Neural progenitor cell (in vitro differentiated cells): ENCODE measurements around the gene GSK3A. TPM values are rescaled to one million over a fixed set of nuclear protein-coding genes. Genes with fewer than 3 reads are reported as not detected.

Experiments used
- DNase-seq: peaks from one replicate; pipeline ENCODE4 v3.0.0-alpha.2; 2016; ENCODE audit warnings: low spot score
- H2AFZ ChIP-seq: fragments of 200-600 bp; sonication (generic); replicated peaks from 2 replicates; pipeline ENCODE4 v1.6.1; 2016; ENCODE audit warnings: antibody characterized with exemption
- H3F3A ChIP-seq: fragments of 200-600 bp; sonication (generic); 2 replicates; pipeline ENCODE4 v1.6.1; 2016; ENCODE audit warnings: antibody characterized with exemption, low read depth
- H3K27ac ChIP-seq: fragments of 200-600 bp; sonication (generic); 2 replicates; pipeline ENCODE4 v1.5.1; 2016; ENCODE audit warnings: mild to moderate bottlenecking
- H3K27me3 ChIP-seq: fragments of 200-600 bp; sonication (generic); 2 replicates; pipeline ENCODE4 v1.6.1; 2016; ENCODE audit warnings: mild to moderate bottlenecking, moderate library complexity
- H3K36me3 ChIP-seq: fragments of 200-600 bp; sonication (generic); 2 replicates; pipeline ENCODE4 v1.5.1; 2016
- H3K4me1 ChIP-seq: fragments of 200-600 bp; sonication (generic); 2 replicates; pipeline ENCODE4 v1.6.1; 2016; ENCODE audit warnings: mixed run types
- H3K4me2 ChIP-seq: fragments of 200-600 bp; sonication (generic); 2 replicates; pipeline ENCODE4 v1.6.1; 2016
- H3K4me3 ChIP-seq: fragments of 200-600 bp; sonication (generic); 2 replicates; pipeline ENCODE4 v1.5.1; 2016
- H3K79me2 ChIP-seq: fragments of 200-600 bp; sonication (generic); 2 replicates; pipeline ENCODE4 v1.6.1; 2016; ENCODE audit warnings: low read depth
- H3K9ac ChIP-seq: fragments of 200-600 bp; sonication (generic); 2 replicates; pipeline ENCODE4 v1.6.1; 2016
- H3K9me3 ChIP-seq: fragments of 200-600 bp; sonication (generic); 2 replicates; pipeline ENCODE4 v1.5.1; 2016; ENCODE audit warnings: low read depth
- H4K20me1 ChIP-seq: fragments of 200-600 bp; sonication (generic); 2 replicates; pipeline ENCODE4 v1.6.1; 2016; ENCODE audit warnings: low read depth
- H3K27ac Mint-ChIP-seq: 3 replicates; pipeline ENCODE4 v1.8.0; 2021; ENCODE audit warnings: mixed read lengths
- H3K27me3 Mint-ChIP-seq: 2 replicates; pipeline ENCODE4 v1.8.0; 2022; ENCODE audit warnings: low read depth, mild to moderate bottlenecking, inconsistent platforms, moderate library complexity, mixed read lengths; ENCODE audit not compliant: insufficient read depth
- H3K36me3 Mint-ChIP-seq: 3 replicates; pipeline ENCODE4 v1.8.0; 2021; ENCODE audit warnings: mixed read lengths
- H3K4me1 Mint-ChIP-seq: 3 replicates; pipeline ENCODE4 v1.8.0; 2021; ENCODE audit warnings: mixed read lengths
- H3K4me3 Mint-ChIP-seq: 3 replicates; pipeline ENCODE4 v1.8.0; 2021; ENCODE audit warnings: mild to moderate bottlenecking, moderate library complexity, mixed read lengths
- H3K9me3 Mint-ChIP-seq: 3 replicates; pipeline ENCODE4 v1.8.0; 2020; ENCODE audit warnings: mixed read lengths
- CTCF ChIP-seq: fragments of 200-600 bp; sonication (generic); IDR thresholded peaks from 2 replicates; pipeline ENCODE4 v1.5.1; 2017; ENCODE audit warnings: antibody characterized with exemption, mild to moderate bottlenecking
- EZH2 ChIP-seq: fragments of 200-600 bp; sonication (generic); IDR thresholded peaks from 2 replicates; pipeline ENCODE4 v1.6.1; 2017; ENCODE audit warnings: antibody characterized with exemption, mild to moderate bottlenecking, moderate library complexity
- EZH2phosphoT487 ChIP-seq: fragments of 200-600 bp; sonication (generic); IDR thresholded peaks from 2 replicates; pipeline ENCODE4 v1.6.1; 2017; ENCODE audit warnings: antibody characterized with exemption
- total RNA-seq: library from RNA; depleted of rRNA; stranded (reverse); fragments of >200 nt; gene quantifications from 2 replicates; pipeline ENCODE4 v1.2.3, GENCODE V29; 2015; ENCODE audit warnings: low replicate concordance

The GSK3A gene
- total RNA-seq, 1 donor from 2014 or later: 22.5 TPM

- Histone ChIP-seq H3K79me2 (peaks cover 31% of the 10 kb centered on the region), H3K27me3 (no peaks in the 10 kb centered on the region), H3K9ac (no peak overlapping the region), H3K4me3 (no peak overlapping the region), H2AFZ (no peak overlapping the region), H3K9me3 (no peaks in the 10 kb centered on the region), H3F3A (peaks cover 9% of the 10 kb centered on the region), H3K27ac (no peak overlapping the region), H3K4me2 (no peak overlapping the region), H3K4me1 (peaks cover 7% of the 10 kb centered on the region), H3K36me3 (no peaks in the 10 kb centered on the region), H4K20me1 (peaks cover 32% of the 10 kb centered on the region)
- TF ChIP-seq EZH2phosphoT487: no peak
- no peak for TF ChIP-seq CTCF
- no peak for TF ChIP-seq EZH2
- H3K4me3 Mint-ChIP-seq: no peak overlapping the region
- no peak overlapping the region for H3K27ac Mint-ChIP-seq
- H3K36me3 Mint-ChIP-seq: peaks cover 30% of the 10 kb centered on the region
- no peaks in the 10 kb centered on the region for H3K9me3 Mint-ChIP-seq
- H3K27me3 Mint-ChIP-seq: peaks cover 3% of the 10 kb centered on the region
- H3K4me1 Mint-ChIP-seq: peaks cover 14% of the 10 kb centered on the region
- no peak for DNase-seq
Observed at GRCh38 chr19:42224940-42225717, 17.3 kb downstream of the GSK3A start.

- peaks cover 33% of the 10 kb centered on the region for H3K4me1 Mint-ChIP-seq
- H3K9me3 ChIP-seq: no peaks in the 10 kb centered on the region
- peak overlapping the region; percentile 93 for H3K4me2 ChIP-seq
- DNase-seq: peak; percentile 13
- H3K27me3 Mint-ChIP-seq: peaks cover 5% of the 10 kb centered on the region
- H2AFZ ChIP-seq: peak overlapping the region; percentile 28
- peak overlapping the region; percentile 87 for H3K27ac Mint-ChIP-seq
- no peaks in the 10 kb centered on the region for H3K9me3 Mint-ChIP-seq
- TF ChIP-seq EZH2phosphoT487: no peak
- no peak for TF ChIP-seq CTCF
- no peak for TF ChIP-seq EZH2
- H3K27me3 ChIP-seq: no peaks in the 10 kb centered on the region
- H3K79me2 ChIP-seq: peaks cover 54% of the 10 kb centered on the region
- H4K20me1 ChIP-seq: peaks cover 26% of the 10 kb centered on the region
- peak overlapping the region; percentile 66 for H3K4me3 ChIP-seq
- peaks cover 24% of the 10 kb centered on the region for H3F3A ChIP-seq
- H3K4me1 ChIP-seq: peaks cover 22% of the 10 kb centered on the region
- no peaks in the 10 kb centered on the region for H3K36me3 ChIP-seq
- peak overlapping the region; percentile 76 for H3K9ac ChIP-seq
- H3K36me3 Mint-ChIP-seq: peaks cover 8% of the 10 kb centered on the region
- peak overlapping the region; percentile 57 for H3K27ac ChIP-seq
- peak overlapping the region; percentile 96 for H3K4me3 Mint-ChIP-seq
Observed at GRCh38 chr19:42220751-42221097, 21.7 kb downstream of the GSK3A start.

GRCh38 chr19:42219812-42220750, 22.3 kb downstream of the GSK3A start, which contains the start of gene ZNF526:
TSS of gene ZNF526 (plus strand) at chr19:42220312. CDS start at chr19:42224404, 4,092 bp downstream.
- Histone ChIP-seq H3K9me3 (no peaks in the 10 kb centered on the region), H3K4me1 (peaks cover 28% of the 10 kb centered on the region), H2AFZ (peak within 1 kb of the TSS; percentile 28), H4K20me1 (peaks cover 32% of the 10 kb centered on the region), H3K79me2 (peaks cover 60% of the 10 kb centered on the region), H3K27me3 (no peaks in the 10 kb centered on the region), H3F3A (peaks cover 24% of the 10 kb centered on the region), H3K27ac (peak within 1 kb of the TSS; percentile 57), H3K4me3 (peak within 1 kb of the TSS; percentile 66), H3K4me2 (peak within 1 kb of the TSS; percentile 93), H3K9ac (peak within 1 kb of the TSS; percentile 76), H3K36me3 (no peaks in the 10 kb centered on the region)
- Mint-ChIP-seq H3K4me1 (peaks cover 36% of the 10 kb centered on the region), H3K36me3 (peaks cover 10% of the 10 kb centered on the region), H3K27me3 (peaks cover 5% of the 10 kb centered on the region), H3K4me3 (peak within 1 kb of the TSS; percentile 96), H3K27ac (peak within 1 kb of the TSS; percentile 88), H3K9me3 (no peaks in the 10 kb centered on the region)
- peak; percentile 100 for DNase-seq
- no peak for TF ChIP-seq EZH2phosphoT487
- TF ChIP-seq CTCF: peak; percentile 39
